CD4-positive, CD25-positive, alpha-beta regulatory T cell (primary cell): ENCODE results near the gene CCNT2. TPM values are rescaled to one million over a fixed set of nuclear protein-coding genes. Genes with fewer than 3 reads are reported as not detected.
A peak's percentile ranks its signal among the peaks of the same experiment; 100 is the strongest.
"Not testable (repeated sequence)": the region's sequence is repeated elsewhere in the genome, so short reads cannot be mapped to it uniquely, and the experiment has no call there.

Experiments used
- ATAC-seq, 2 donors: fragments of 150-1000 bp; cut with Tn5 transposase; one replicate each; pipeline ENCODE4 v1.10.0; 2021; ENCODE audit warnings: low read depth in 2 of 2, moderate number of reproducible peaks in 2 of 2, moderate library complexity in 1 of 2
- DNase-seq, 3 donors: peaks; one replicate each; pipeline versions ENCODE4 v3.0.0 to v3.0.0-alpha.2; 2012 to 2022; ENCODE audit warnings: mixed read lengths in 1 of 3
- H3K27ac ChIP-seq: one replicate; pipeline ENCODE4 v1.7.0; 2013; ENCODE audit warnings: mild to moderate bottlenecking, low read length; ENCODE audit not compliant: insufficient read depth, poor library complexity, severe bottlenecking
- H3K27me3 ChIP-seq: one replicate; pipeline ENCODE4 v1.7.0; 2013; ENCODE audit warnings: low read length; ENCODE audit not compliant: control insufficient read depth, insufficient read depth
- H3K36me3 ChIP-seq: one replicate; pipeline ENCODE4 v1.7.0; 2013; ENCODE audit warnings: mild to moderate bottlenecking, low read length, moderate library complexity; ENCODE audit not compliant: control insufficient read depth, insufficient read depth
- H3K4me1 ChIP-seq: 2 replicates; pipeline ENCODE4 v1.7.0; 2013; ENCODE audit warnings: mild to moderate bottlenecking, low read length; ENCODE audit not compliant: insufficient read depth, control insufficient read depth, poor library complexity, severe bottlenecking
- H3K4me3 ChIP-seq: one replicate; pipeline ENCODE4 v1.7.0; 2013; ENCODE audit warnings: low read depth, mild to moderate bottlenecking, low read length, moderate library complexity
- H3K9me3 ChIP-seq, 2 experiments: 1 replicate in 1 of 2; 2 replicates in 1 of 2; pipeline ENCODE4 v1.7.0; 2013; ENCODE audit warnings: low read length in 2 of 2, mild to moderate bottlenecking in 1 of 2, moderate library complexity in 1 of 2; ENCODE audit not compliant: control insufficient read depth in 2 of 2
- H3K27ac Mint-ChIP-seq, 3 donors: one replicate each; pipeline ENCODE4 v1.8.0; 2020 to 2022; ENCODE audit warnings: mild to moderate bottlenecking in 3 of 3, mixed read lengths in 3 of 3, moderate library complexity in 2 of 3
- H3K27me3 Mint-ChIP-seq: one replicate; pipeline ENCODE4 v1.8.0; 2022; ENCODE audit warnings: mild to moderate bottlenecking, mixed read lengths
- H3K36me3 Mint-ChIP-seq: one replicate; pipeline ENCODE4 v1.8.0; 2020; ENCODE audit warnings: mixed read lengths
- H3K4me1 Mint-ChIP-seq, 4 donors: one replicate each; pipeline ENCODE4 v1.8.0; 2020 to 2022; ENCODE audit warnings: mixed read lengths in 4 of 4, mild to moderate bottlenecking in 1 of 4
- H3K4me3 Mint-ChIP-seq, 4 donors: one replicate each; pipeline ENCODE4 v1.8.0; 2020 to 2022; ENCODE audit warnings: mild to moderate bottlenecking in 4 of 4, mixed read lengths in 4 of 4, moderate library complexity in 3 of 4
- H3K9me3 Mint-ChIP-seq, 7 donors: one replicate each; pipeline ENCODE4 v1.8.0; 2020 to 2022; ENCODE audit warnings: mixed read lengths in 7 of 7, mild to moderate bottlenecking in 3 of 7, moderate library complexity in 2 of 7
- polyA plus RNA-seq, 4 donors: library from polyadenylated mRNA; unstranded; fragments of 300-500 nt; fragmentation: Illumina TruSeq; gene quantifications; one replicate each; pipeline ENCODE4 v1.2.3, GENCODE V29; 2021
- total RNA-seq: library from RNA; stranded (reverse); gene quantifications from one replicate; pipeline ENCODE4 v1.2.3, GENCODE V29; 2022

CCNT2 gene
- total and polyA plus RNA-seq, 5 donors from 2014 or later = 18.1 to 71.2 (median 26.2) TPM

DNA sequence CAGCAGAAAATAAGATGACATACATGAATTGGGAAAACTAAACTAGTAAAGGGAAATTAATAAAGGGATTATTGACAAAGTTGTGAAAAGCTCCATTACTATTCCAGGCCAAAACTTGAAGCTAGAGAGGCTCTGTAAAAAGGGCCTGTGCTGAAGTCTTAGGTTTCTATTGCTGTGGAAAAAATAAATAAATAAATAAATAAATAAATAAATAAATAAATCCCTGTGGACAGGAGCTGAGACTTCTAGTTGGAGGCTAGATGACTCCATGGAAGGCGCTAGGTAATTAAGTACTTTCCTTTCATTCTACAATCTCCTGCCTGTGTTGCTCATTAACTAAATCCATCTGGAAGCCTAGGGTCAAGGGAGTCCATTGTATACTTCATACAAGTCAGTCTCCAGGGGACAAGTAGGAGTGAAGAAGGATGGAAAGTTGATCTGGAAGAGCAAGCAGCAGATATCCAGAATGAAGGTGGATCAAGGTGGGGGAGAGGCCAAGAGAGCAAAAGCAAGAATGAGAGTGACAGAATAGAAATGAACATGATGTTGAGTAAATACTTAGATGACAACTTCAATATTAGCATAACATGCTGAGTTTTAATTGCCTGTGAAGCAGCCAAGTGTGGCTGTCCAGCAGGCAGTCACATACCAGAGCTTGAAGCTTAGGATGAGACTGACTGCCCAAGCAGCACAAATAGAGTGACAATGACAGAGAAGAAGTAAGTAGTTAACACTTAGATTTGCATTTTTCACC is 26.2 kb upstream of the CCNT2 start:
- Histone ChIP-seq H3K4me1 (no peaks in the 10 kb centered on the region), H3K27me3 (peaks cover 5% of the 10 kb centered on the region), H3K4me3 (no peak overlapping the region), H3K9me3 (no peaks in the 10 kb centered on the region), H3K27ac (no peak overlapping the region), H3K36me3 (no peaks in the 10 kb centered on the region)
- ATAC-seq (no peak), DNase-seq (no peak)
- Mint-ChIP-seq H3K4me3 (no peak overlapping the region), H3K4me1 (peaks cover 0 to 3% (median 0%) of the 10 kb centered on the region in 4 donors), H3K36me3 (no peaks in the 10 kb centered on the region), H3K9me3 (peaks cover 0 to 4% (median 0%) of the 10 kb centered on the region in 7 donors), H3K27me3 (peaks cover 15% of the 10 kb centered on the region), H3K27ac (no peak overlapping the region)

DNA sequence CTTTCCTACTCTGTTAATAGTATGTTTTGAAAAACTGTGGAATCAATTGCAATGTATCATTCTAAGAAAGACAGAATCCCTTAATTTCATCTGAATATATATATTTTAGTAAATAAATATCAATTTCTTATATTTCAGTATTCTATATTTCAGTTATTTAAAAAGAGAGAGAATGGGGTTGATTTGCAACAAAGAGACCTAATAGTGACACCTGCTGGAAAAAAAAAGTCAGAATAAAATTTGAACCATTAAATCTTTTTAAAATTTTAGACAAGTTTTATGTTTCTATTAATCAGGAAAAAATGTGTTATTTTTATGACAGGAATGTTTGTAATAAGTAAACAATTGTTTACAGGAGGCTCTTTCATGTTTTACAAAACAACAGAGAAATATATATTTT is 20.7 kb upstream of the CCNT2 start:
- H3K27me3 ChIP-seq = no peaks in the 10 kb centered on the region
- no peak overlapping the region for H3K4me3 ChIP-seq
- no peaks in the 10 kb centered on the region for H3K4me1 ChIP-seq
- Mint-ChIP-seq H3K9me3 (no peaks in the 10 kb centered on the region), H3K36me3 (no peaks in the 10 kb centered on the region), H3K4me3 (no peak overlapping the region), H3K27me3 (peaks cover 28% of the 10 kb centered on the region), H3K27ac (no peak overlapping the region), H3K4me1 (no peaks in the 10 kb centered on the region)
- no peaks in the 10 kb centered on the region for H3K36me3 ChIP-seq
- H3K27ac ChIP-seq = no peak overlapping the region
- ATAC-seq (no peak), DNase-seq (peak in 2 of 3 donors; percentile 27 to 28)
- no peaks in the 10 kb centered on the region for H3K9me3 ChIP-seq

DNA sequence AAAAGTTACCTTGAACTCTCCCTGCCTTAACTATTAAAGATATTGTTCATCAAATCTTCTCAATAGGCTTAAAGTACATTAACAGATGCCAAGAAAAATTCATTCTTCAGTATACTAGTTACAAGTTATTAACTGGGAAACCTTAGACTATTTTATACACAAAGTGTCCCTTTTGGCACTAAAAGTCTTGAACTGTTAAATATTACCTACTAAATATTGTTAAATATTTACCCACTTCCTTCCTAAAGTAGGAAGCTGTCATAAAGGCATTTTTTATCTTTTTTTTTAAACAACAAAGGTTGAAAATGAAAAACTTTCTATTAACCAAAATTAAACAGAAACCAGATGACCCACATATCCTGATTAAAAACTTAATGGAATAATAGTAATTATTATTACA is 19.4 kb upstream of the CCNT2 start:
- ATAC-seq = no peak
- Mint-ChIP-seq H3K36me3 (no peaks in the 10 kb centered on the region), H3K27ac (no peak overlapping the region), H3K4me1 (no peaks in the 10 kb centered on the region), H3K9me3 (peaks cover 0 to 1% (median 0%) of the 10 kb centered on the region in 7 donors), H3K27me3 (peaks cover 19% of the 10 kb centered on the region), H3K4me3 (no peak overlapping the region)
- DNase-seq = no peak
- Histone ChIP-seq H3K4me3 (no peak overlapping the region), H3K27me3 (no peaks in the 10 kb centered on the region), H3K4me1 (no peaks in the 10 kb centered on the region), H3K27ac (no peak overlapping the region), H3K36me3 (no peaks in the 10 kb centered on the region), H3K9me3 (no peaks in the 10 kb centered on the region)

DNA sequence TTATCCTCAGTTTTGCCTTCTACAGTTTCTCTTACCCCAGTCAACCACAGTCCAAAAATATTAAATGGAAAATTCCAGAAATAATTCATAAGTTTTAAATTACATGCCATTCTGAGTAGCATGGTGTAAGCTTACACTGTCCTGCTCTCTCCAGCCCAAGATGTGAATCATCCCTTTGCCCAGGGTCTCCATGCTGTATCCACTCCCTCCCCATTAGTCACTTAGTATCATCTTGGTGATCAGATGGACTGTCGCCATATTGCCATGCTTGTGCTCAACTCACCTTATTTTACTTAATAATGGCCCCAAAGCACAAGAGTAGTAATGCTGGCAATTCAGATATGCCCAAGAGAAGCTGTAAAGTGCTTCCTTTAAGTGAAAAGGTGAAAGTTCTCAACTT is 18.5 kb upstream of the CCNT2 start:
- peaks cover 0 to 1% (median 0%) of the 10 kb centered on the region in 7 donors for H3K9me3 Mint-ChIP-seq
- DNase-seq (no peak), ATAC-seq (no peak)
- H3K27ac Mint-ChIP-seq = no peak overlapping the region
- Histone ChIP-seq H3K4me1 (no peaks in the 10 kb centered on the region), H3K36me3 (no peaks in the 10 kb centered on the region), H3K27ac (no peak overlapping the region), H3K4me3 (no peak overlapping the region), H3K9me3 (no peaks in the 10 kb centered on the region), H3K27me3 (no peaks in the 10 kb centered on the region)
- no peak overlapping the region for H3K4me3 Mint-ChIP-seq
- no peaks in the 10 kb centered on the region for H3K4me1 Mint-ChIP-seq
- no peaks in the 10 kb centered on the region for H3K36me3 Mint-ChIP-seq
- peaks cover 21% of the 10 kb centered on the region for H3K27me3 Mint-ChIP-seq

DNA sequence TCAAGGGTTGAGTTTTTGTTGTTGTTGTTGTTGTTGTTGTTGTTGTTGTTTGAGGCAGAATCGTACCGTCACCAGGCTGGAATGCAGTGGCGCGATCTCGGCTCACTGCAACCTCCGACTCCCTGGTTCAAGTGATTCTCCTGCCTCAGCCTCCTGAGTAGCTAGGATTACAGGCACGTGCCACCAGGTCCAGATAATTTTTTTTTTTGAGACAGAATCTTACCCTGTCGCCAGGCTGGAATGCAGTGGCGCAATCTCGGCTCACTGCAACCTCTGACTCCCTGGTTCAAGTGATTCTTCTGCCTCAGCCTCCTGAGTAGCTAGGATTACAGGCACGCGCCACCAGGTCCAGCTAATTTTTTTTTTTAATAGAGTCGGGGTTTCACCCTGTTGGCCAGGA is 14.9 kb upstream of the CCNT2 start:
- H3K4me3 ChIP-seq, H3K27ac ChIP-seq, H3K4me1 Mint-ChIP-seq, H3K36me3 Mint-ChIP-seq, H3K27ac Mint-ChIP-seq, DNase-seq, H3K4me1 ChIP-seq, H3K9me3 ChIP-seq, ATAC-seq, H3K27me3 ChIP-seq, H3K36me3 ChIP-seq, H3K9me3 Mint-ChIP-seq: not testable (repeated sequence)
- H3K27me3 Mint-ChIP-seq = peaks cover 24% of the 10 kb centered on the region
- peak overlapping the region in 1 of 4 donors; percentile 38 for H3K4me3 Mint-ChIP-seq

DNA sequence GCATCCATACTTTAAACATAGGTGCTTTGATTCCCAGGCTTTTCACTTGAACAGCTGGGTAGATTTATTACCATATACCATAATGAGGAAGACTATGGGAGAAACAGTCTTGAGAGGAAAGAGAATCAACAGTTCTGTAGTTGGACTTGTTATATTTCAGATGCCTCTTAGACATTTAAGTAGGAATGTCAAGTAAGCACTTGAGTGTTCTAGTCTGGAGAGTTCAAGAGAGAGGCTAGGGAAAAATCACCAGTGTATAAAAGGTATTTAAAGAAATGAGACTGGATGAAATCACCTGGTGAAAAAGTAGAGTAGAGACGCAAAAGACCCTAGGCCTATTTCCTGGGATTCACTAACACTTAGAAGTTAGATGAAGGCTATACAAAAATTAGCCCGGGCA is 13.5 kb upstream of the CCNT2 start:
- H3K9me3 Mint-ChIP-seq = peaks cover 0 to 8% (median 5%) of the 10 kb centered on the region in 7 donors
- H3K36me3 Mint-ChIP-seq = no peaks in the 10 kb centered on the region
- no peak overlapping the region for H3K4me3 Mint-ChIP-seq
- DNase-seq (no peak), ATAC-seq (no peak)
- H3K27me3 Mint-ChIP-seq = peaks cover 23% of the 10 kb centered on the region
- H3K27ac ChIP-seq = no peak overlapping the region
- H3K9me3 ChIP-seq = peaks cover 0 to 5% of the 10 kb centered on the region in 2 experiments
- H3K4me3 ChIP-seq = no peak overlapping the region
- H3K4me1 ChIP-seq = no peaks in the 10 kb centered on the region
- H3K27ac Mint-ChIP-seq = no peak overlapping the region
- H3K4me1 Mint-ChIP-seq = no peaks in the 10 kb centered on the region
- H3K36me3 ChIP-seq = no peaks in the 10 kb centered on the region
- H3K27me3 ChIP-seq = peaks cover 3% of the 10 kb centered on the region

DNA sequence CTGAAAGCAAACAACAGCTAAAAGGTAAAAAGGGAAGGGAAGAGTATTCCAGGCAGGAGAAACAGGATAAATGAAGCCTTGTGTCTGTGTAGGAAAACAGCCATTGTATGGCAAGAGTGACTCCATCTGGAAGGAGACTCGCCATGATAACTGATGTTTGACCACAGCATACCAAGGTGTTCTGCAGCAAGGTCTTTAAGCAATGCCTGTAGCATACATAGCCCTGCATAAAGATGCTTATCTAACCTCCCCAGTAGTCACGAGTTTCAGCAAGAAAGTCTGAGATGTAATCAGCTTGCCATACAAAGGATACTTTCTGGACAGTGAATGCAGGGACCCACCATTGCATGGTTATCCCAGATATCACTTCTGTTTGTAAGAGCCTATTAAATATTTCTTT is 11.9 kb upstream of the CCNT2 start:
- Mint-ChIP-seq H3K9me3 (peaks cover 0 to 8% (median 5%) of the 10 kb centered on the region in 7 donors), H3K4me1 (no peaks in the 10 kb centered on the region), H3K27me3 (peaks cover 14% of the 10 kb centered on the region), H3K27ac (no peak overlapping the region), H3K4me3 (no peak overlapping the region), H3K36me3 (no peaks in the 10 kb centered on the region)
- Histone ChIP-seq H3K27me3 (peaks cover 3% of the 10 kb centered on the region), H3K4me3 (no peak overlapping the region), H3K9me3 (peaks cover 0 to 5% of the 10 kb centered on the region in 2 experiments), H3K36me3 (no peaks in the 10 kb centered on the region), H3K27ac (no peak overlapping the region), H3K4me1 (no peaks in the 10 kb centered on the region)
- no peak for ATAC-seq
- DNase-seq = no peak

DNA sequence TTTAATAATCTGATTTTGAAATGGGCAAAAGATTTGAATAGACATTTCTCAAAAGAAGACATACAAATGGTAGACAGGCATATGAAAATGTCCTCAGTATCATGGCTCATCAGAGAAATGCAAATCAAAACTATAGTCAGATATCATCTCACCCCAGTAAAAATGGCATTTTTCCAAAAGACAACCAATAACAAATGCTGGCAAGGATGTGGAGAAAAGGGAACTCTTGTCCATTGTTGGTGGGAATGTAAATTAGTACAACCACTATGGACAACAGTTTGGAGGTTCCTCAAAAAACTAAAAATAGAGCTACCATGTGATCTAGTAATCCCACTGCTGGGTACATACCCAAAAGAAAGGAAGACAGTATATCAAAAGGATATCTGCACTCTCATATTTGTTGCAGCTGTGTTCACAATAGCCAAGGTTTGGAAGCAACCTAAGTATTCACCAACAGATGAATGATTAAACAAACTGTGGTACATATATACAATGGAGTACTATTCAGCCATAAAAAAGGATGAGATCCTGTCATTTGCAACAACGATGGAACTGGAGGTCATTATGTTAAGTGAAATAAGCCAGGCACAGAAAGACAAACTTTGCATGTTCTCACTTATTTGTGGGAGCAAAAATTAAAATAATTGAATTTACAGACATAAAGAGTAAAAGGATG is 11.0 kb upstream of the CCNT2 start:
- H3K27me3 Mint-ChIP-seq = peaks cover 14% of the 10 kb centered on the region
- not testable (repeated sequence) for H3K4me1 ChIP-seq, H3K27ac ChIP-seq, H3K4me3 ChIP-seq, H3K4me1 Mint-ChIP-seq, H3K27me3 ChIP-seq, H3K36me3 Mint-ChIP-seq, DNase-seq, H3K36me3 ChIP-seq, H3K9me3 ChIP-seq, ATAC-seq, H3K4me3 Mint-ChIP-seq, H3K27ac Mint-ChIP-seq
- peaks cover 0 to 12% (median 5%) of the 10 kb centered on the region in 7 donors for H3K9me3 Mint-ChIP-seq
